ENCODE results near the gene IGF1R. TPM values are rescaled to one million over a fixed set of nuclear protein-coding genes. Genes with fewer than 3 reads are reported as not detected.

The IGF1R gene
- total RNA-seq, 2 donors from 2014 or later = 115 to 119 TPM

DNA sequence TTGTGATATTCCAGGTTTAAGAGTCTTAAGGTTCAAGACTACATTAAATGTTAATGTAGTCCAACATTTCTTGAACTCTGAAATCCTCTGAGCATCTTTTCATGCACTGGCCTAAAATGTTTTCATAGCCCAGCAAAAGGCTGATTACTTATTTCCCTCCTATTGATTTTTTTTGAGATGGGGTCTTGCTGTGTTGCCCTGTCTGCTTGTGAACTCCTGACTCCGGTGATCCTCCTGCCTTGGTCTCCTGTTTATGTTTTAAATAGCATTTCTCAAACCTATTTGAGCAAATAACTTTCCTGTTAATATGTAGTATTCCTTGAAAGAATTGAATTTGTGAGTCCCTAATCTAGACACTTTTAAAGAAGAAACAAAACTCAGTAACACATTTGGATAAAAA, 133.5 kb downstream of the IGF1R start:
- peaks cover 19% of the 10 kb centered on the region for H3K4me1 ChIP-seq (ENCODE audit: control insufficient read depth, insufficient read depth, low read length)
- H3K4me3 ChIP-seq (ENCODE audit: low read length) = no peak overlapping the region
- Mint-ChIP-seq H3K27ac (no peak overlapping the region), H3K4me3 (no peak overlapping the region), H3K9me3 (no peaks in the 10 kb centered on the region), H3K27me3 (ENCODE audit: insufficient read depth) (no peaks in the 10 kb centered on the region), H3K36me3 (ENCODE audit: low read depth) (peaks cover 8% of the 10 kb centered on the region), H3K4me1 (peaks cover 55% of the 10 kb centered on the region)
- no peak overlapping the region for H3K27ac ChIP-seq (ENCODE audit: low read depth, low read length)
- H3K27me3 ChIP-seq (ENCODE audit: control insufficient read depth, insufficient read depth, low read length, poor library complexity, severe bottlenecking) = no peaks in the 10 kb centered on the region
- 100% methylated on average over 1 of the region's 1 CpG; no CpG with 5 or more reads in 1 of the 2 experiments for WGBS, 2 experiments (ENCODE audit: insufficient coverage in 1 of 2, insufficient read length in 1 of 2)
- DNase-seq = no peak
- peaks cover 8% of the 10 kb centered on the region for H3K36me3 ChIP-seq (ENCODE audit: control insufficient read depth, insufficient read depth, low read length)
- TF ChIP-seq, protein P1, sequence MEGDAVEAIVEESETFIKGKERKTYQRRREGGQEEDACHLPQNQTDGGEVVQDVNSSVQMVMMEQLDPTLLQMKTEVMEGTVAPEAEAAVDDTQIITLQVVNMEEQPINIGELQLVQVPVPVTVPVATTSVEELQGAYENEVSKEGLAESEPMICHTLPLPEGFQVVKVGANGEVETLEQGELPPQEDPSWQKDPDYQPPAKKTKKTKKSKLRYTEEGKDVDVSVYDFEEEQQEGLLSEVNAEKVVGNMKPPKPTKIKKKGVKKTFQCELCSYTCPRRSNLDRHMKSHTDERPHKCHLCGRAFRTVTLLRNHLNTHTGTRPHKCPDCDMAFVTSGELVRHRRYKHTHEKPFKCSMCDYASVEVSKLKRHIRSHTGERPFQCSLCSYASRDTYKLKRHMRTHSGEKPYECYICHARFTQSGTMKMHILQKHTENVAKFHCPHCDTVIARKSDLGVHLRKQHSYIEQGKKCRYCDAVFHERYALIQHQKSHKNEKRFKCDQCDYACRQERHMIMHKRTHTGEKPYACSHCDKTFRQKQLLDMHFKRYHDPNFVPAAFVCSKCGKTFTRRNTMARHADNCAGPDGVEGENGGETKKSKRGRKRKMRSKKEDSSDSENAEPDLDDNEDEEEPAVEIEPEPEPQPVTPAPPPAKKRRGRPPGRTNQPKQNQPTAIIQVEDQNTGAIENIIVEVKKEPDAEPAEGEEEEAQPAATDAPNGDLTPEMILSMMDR (conservative IDR thresholded peaks at IDR 0.05) = no peak
- H3K9me3 ChIP-seq (ENCODE audit: control insufficient read depth, low read length) = no peaks in the 10 kb centered on the region
- no peak overlapping the region for H3K9ac ChIP-seq (ENCODE audit: extremely low read depth, low read length, poor library complexity, severe bottlenecking)

- H3K36me3 ChIP-seq (ENCODE audit: control insufficient read depth, insufficient read depth, low read length) = peaks cover 3% of the 10 kb centered on the region
- 100% methylated on average over 1 of the region's 1 CpG; no CpG with 5 or more reads in 1 of the 2 experiments for WGBS, 2 experiments (ENCODE audit: insufficient coverage in 1 of 2, insufficient read length in 1 of 2)
- peaks cover 23% of the 10 kb centered on the region for H3K4me1 ChIP-seq (ENCODE audit: control insufficient read depth, insufficient read depth, low read length)
- no peak overlapping the region for H3K27ac ChIP-seq (ENCODE audit: low read depth, low read length)
- H3K27me3 Mint-ChIP-seq (ENCODE audit: insufficient read depth) = no peaks in the 10 kb centered on the region
- TF ChIP-seq, protein P1 (conservative IDR thresholded peaks at IDR 0.05) = no peak
- no peaks in the 10 kb centered on the region for H3K9me3 ChIP-seq (ENCODE audit: control insufficient read depth, low read length)
- no peaks in the 10 kb centered on the region for H3K27me3 ChIP-seq (ENCODE audit: control insufficient read depth, insufficient read depth, low read length, poor library complexity, severe bottlenecking)
- peaks cover 55% of the 10 kb centered on the region for H3K4me1 Mint-ChIP-seq
- H3K9ac ChIP-seq (ENCODE audit: extremely low read depth, low read length, poor library complexity, severe bottlenecking) = no peak overlapping the region
- no peak for DNase-seq
- no peak overlapping the region for H3K27ac Mint-ChIP-seq
- H3K36me3 Mint-ChIP-seq (ENCODE audit: low read depth) = peaks cover 5% of the 10 kb centered on the region
- no peaks in the 10 kb centered on the region for H3K9me3 Mint-ChIP-seq
- H3K4me3 Mint-ChIP-seq = no peak overlapping the region
- H3K4me3 ChIP-seq (ENCODE audit: low read length) = no peak overlapping the region
Observed at GRCh38 chr15:98782801-98783200, 134.5 kb downstream of the IGF1R start.

DNA sequence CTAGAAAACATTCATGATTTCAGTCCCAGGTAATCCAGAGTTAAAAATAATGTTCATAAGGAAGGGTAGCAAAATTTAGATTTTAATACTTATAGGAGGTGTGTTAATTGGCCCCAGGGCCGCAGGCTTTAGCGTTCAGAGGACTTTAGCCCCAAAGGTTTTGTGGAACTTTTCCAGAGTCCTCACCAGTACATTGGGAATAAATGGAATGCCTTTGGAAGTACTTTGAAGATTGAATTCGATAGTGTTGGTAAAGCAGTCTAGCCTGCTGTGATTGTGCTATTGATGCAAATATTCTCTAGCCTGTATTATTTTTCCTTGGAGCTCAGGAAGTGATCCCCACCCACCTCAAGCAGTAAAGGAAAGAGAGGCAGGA, 137.1 kb downstream of the IGF1R start:
- Mint-ChIP-seq H3K27me3 (ENCODE audit: insufficient read depth) (no peaks in the 10 kb centered on the region), H3K27ac (peak overlapping the region; percentile 86), H3K4me1 (peaks cover 67% of the 10 kb centered on the region), H3K4me3 (no peak overlapping the region), H3K9me3 (no peaks in the 10 kb centered on the region), H3K36me3 (ENCODE audit: low read depth) (no peaks in the 10 kb centered on the region)
- Histone ChIP-seq H3K4me3 (ENCODE audit: low read length) (peak overlapping the region; percentile 6), H3K9me3 (ENCODE audit: control insufficient read depth, low read length) (no peaks in the 10 kb centered on the region), H3K27me3 (ENCODE audit: control insufficient read depth, insufficient read depth, low read length, poor library complexity, severe bottlenecking) (no peaks in the 10 kb centered on the region), H3K36me3 (ENCODE audit: control insufficient read depth, insufficient read depth, low read length) (no peaks in the 10 kb centered on the region), H3K9ac (ENCODE audit: extremely low read depth, low read length, poor library complexity, severe bottlenecking) (no peak overlapping the region), H3K4me1 (ENCODE audit: control insufficient read depth, insufficient read depth, low read length) (peaks cover 25% of the 10 kb centered on the region), H3K27ac (ENCODE audit: low read depth, low read length) (peak overlapping the region; percentile 83)
- no peak for DNase-seq
- TF ChIP-seq, protein P1 (conservative IDR thresholded peaks at IDR 0.05) = no peak
- WGBS, 2 experiments (ENCODE audit: insufficient coverage in 1 of 2, insufficient read length in 1 of 2) = 79 to 100% methylated on average over 2 to 3 of the region's 3 CpGs
